ENCODE data around the gene MYO5A.

DNA sequence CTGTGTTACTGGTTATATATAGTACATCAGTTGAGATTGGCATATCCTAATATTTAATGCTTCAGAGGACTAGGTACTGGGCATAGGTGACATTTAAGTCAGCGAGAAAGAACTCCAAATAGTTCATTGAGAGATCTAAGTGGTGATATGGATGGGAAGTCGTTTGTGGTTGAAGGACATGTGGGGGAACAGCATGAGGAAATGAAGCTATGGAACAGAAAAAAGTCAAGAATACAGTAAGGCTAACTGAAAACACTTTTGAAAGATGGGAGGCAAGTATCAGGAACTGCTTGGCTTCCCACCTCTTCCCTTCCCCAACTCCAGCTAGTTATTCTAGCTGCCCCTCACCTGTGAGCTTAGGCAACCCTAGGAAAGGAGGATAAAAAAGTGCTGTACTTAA lies 3.7 kb upstream of the MYO5A start:
- TF ChIP-seq ZSCAN5A (tag by site-specific recombination; IDR thresholded peaks at IDR 0.05) (no peak), ZNF600 (tag by site-specific recombination; IDR thresholded peaks at IDR 0.05) (no peak), ZNF274 (IDR thresholded peaks at IDR 0.05; ENCODE audit: low read length) (no peak), ZNF274 (tag by site-specific recombination; IDR thresholded peaks at IDR 0.05; ENCODE audit: borderline replicate concordance) (no peak)

All from HEK293 (cell line).